ENCODE results near the gene KCNAB1.

- no peak for TF ChIP-seq CTCF (conservative IDR thresholded peaks at IDR 0.05; ENCODE audit: low read depth, low read length)
- TF ChIP-seq EZH2 (IDR thresholded peaks at IDR 0.05; ENCODE audit: borderline replicate concordance, low read depth, low read length, poor library complexity, severe bottlenecking), result no peak
Observed at GRCh38 chr3:156323466-156323865, 203.1 kb downstream of the KCNAB1 start.
